PC-9 (cell line): Measurements from ENCODE around the gene LRRTM4.

Source experiments
- EZH2 ChIP-seq: fragments of 200-600 bp; sonication (generic); IDR thresholded peaks from 2 replicates; pipeline ENCODE4 v1.8.0; 2017; ENCODE audit warnings: antibody characterized with exemption, low read depth
- TF ChIP-seq, protein P1 (sequence below): fragments of 200-600 bp; sonication (generic); conservative IDR thresholded peaks from 2 replicates; pipeline ENCODE4 v1.6.1; 2017; ENCODE audit warnings: mixed run types, antibody characterized with exemption, mild to moderate bottlenecking, moderate library complexity

GRCh38 chr2:76932550-76932949, 589.6 kb downstream of the LRRTM4 start:
- TF ChIP-seq, protein P1, sequence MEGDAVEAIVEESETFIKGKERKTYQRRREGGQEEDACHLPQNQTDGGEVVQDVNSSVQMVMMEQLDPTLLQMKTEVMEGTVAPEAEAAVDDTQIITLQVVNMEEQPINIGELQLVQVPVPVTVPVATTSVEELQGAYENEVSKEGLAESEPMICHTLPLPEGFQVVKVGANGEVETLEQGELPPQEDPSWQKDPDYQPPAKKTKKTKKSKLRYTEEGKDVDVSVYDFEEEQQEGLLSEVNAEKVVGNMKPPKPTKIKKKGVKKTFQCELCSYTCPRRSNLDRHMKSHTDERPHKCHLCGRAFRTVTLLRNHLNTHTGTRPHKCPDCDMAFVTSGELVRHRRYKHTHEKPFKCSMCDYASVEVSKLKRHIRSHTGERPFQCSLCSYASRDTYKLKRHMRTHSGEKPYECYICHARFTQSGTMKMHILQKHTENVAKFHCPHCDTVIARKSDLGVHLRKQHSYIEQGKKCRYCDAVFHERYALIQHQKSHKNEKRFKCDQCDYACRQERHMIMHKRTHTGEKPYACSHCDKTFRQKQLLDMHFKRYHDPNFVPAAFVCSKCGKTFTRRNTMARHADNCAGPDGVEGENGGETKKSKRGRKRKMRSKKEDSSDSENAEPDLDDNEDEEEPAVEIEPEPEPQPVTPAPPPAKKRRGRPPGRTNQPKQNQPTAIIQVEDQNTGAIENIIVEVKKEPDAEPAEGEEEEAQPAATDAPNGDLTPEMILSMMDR, result no peak
- TF ChIP-seq EZH2, result no peak
